Measurements from ENCODE around the gene NGFR. TPM values are rescaled to one million over a fixed set of nuclear protein-coding genes. Genes with fewer than 3 reads are reported as not detected.

NGFR gene
- total RNA-seq, 1 experiment from 2014 or later: 60.6 TPM

DNA sequence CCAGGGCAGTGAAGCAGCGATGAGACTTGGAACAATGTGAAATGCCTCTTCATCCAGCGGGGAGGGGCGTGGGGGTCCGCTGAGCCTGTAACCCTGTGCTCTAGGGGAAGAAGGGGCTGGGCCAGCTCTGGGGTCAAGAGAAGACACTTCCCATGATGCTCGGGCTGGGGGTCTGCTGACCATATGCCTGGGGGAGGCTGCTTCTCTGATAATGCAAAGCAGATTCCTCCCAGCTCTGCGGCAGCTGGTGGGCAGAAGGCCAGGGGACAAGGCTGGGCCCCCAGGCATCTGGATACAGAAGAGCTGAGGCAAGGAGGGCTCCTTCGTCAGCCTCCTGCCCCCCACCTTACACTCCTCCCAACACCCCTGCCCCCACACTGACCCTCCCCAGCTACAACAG, 24.7 kb downstream of the NGFR start:
- intact Hi-C loops (cut with micrococcal nuclease; ENCODE audit: unreplicated experiment): no loop called here
- Histone ChIP-seq H3K27ac (ENCODE audit: low read depth, low read length, poor library complexity, severe bottlenecking) (no peak overlapping the region), H3K36me3 (ENCODE audit: insufficient read depth, low read length, poor library complexity, severe bottlenecking) (no peaks in the 10 kb centered on the region), H3K4me3 (ENCODE audit: low read depth, low read length, poor library complexity, severe bottlenecking) (no peak overlapping the region), H3K4me1 (ENCODE audit: insufficient read depth, low read length, poor library complexity, severe bottlenecking) (no peaks in the 10 kb centered on the region), H3K9me3 (ENCODE audit: low read depth, low read length, poor library complexity, severe bottlenecking) (no peaks in the 10 kb centered on the region), H3K27me3 (replicated peaks; ENCODE audit: insufficient read depth, low read depth, low read length, poor library complexity) (no peaks in the 10 kb centered on the region)
- TF ChIP-seq CTCF (conservative IDR thresholded peaks at IDR 0.05; ENCODE audit: low read depth, low read length): no peak
- TF ChIP-seq EZH2 (IDR thresholded peaks at IDR 0.05; ENCODE audit: borderline replicate concordance, low read depth, low read length, poor library complexity, severe bottlenecking): no peak
- ChIA-PET CTCF (no interaction called here), POLR2A (ENCODE audit: low non-redundant PET) (no interaction called here)
- no TSS peak for BruUV-seq (replicated peaks)
- no peak for DNase-seq (ENCODE audit: low spot score)

- CTCF ChIA-PET: no interaction called here
- POLR2A ChIA-PET (ENCODE audit: low non-redundant PET): no interaction called here
- BruUV-seq (replicated peaks): no TSS peak
- TF ChIP-seq EZH2 (IDR thresholded peaks at IDR 0.05; ENCODE audit: borderline replicate concordance, low read depth, low read length, poor library complexity, severe bottlenecking) (no peak), CTCF (conservative IDR thresholded peaks at IDR 0.05; ENCODE audit: low read depth, low read length) (no peak)
- H3K27me3 ChIP-seq (replicated peaks; ENCODE audit: insufficient read depth, low read depth, low read length, poor library complexity): no peaks in the 10 kb centered on the region
- no peaks in the 10 kb centered on the region for H3K9me3 ChIP-seq (ENCODE audit: low read depth, low read length, poor library complexity, severe bottlenecking)
- no peaks in the 10 kb centered on the region for H3K36me3 ChIP-seq (ENCODE audit: insufficient read depth, low read length, poor library complexity, severe bottlenecking)
- H3K4me1 ChIP-seq (ENCODE audit: insufficient read depth, low read length, poor library complexity, severe bottlenecking): no peaks in the 10 kb centered on the region
- H3K4me3 ChIP-seq (ENCODE audit: low read depth, low read length, poor library complexity, severe bottlenecking): no peak overlapping the region
- no peak for DNase-seq (ENCODE audit: low spot score)
- intact Hi-C loops (cut with micrococcal nuclease; ENCODE audit: unreplicated experiment): no loop called here
- H3K27ac ChIP-seq (ENCODE audit: low read depth, low read length, poor library complexity, severe bottlenecking): no peak overlapping the region
Observed at GRCh38 chr17:49520386-49521087, 25.4 kb downstream of the NGFR start.

- BruUV-seq (replicated peaks): no TSS peak
- no peak for TF ChIP-seq EZH2 (IDR thresholded peaks at IDR 0.05; ENCODE audit: borderline replicate concordance, low read depth, low read length, poor library complexity, severe bottlenecking)
- no peak for TF ChIP-seq CTCF (conservative IDR thresholded peaks at IDR 0.05; ENCODE audit: low read depth, low read length)
- no peaks in the 10 kb centered on the region for H3K27me3 ChIP-seq (replicated peaks; ENCODE audit: insufficient read depth, low read depth, low read length, poor library complexity)
- CTCF ChIA-PET: no interaction called here
- POLR2A ChIA-PET (ENCODE audit: low non-redundant PET): no interaction called here
- no peak overlapping the region for H3K27ac ChIP-seq (ENCODE audit: low read depth, low read length, poor library complexity, severe bottlenecking)
- H3K4me3 ChIP-seq (ENCODE audit: low read depth, low read length, poor library complexity, severe bottlenecking): no peak overlapping the region
- H3K9me3 ChIP-seq (ENCODE audit: low read depth, low read length, poor library complexity, severe bottlenecking): no peaks in the 10 kb centered on the region
- intact Hi-C loops (cut with micrococcal nuclease; ENCODE audit: unreplicated experiment): no loop called here
- H3K36me3 ChIP-seq (ENCODE audit: insufficient read depth, low read length, poor library complexity, severe bottlenecking): no peaks in the 10 kb centered on the region
- no peaks in the 10 kb centered on the region for H3K4me1 ChIP-seq (ENCODE audit: insufficient read depth, low read length, poor library complexity, severe bottlenecking)
- no peak for DNase-seq (ENCODE audit: low spot score)
Observed at GRCh38 chr17:49521088-49521450, 26.0 kb downstream of the NGFR start.
